ENCODE data around the gene RGL4.

The RGL4 gene

GRCh38 chr22:23652286-23652685 is 38.5 kb upstream of the RGL4 start:
- Histone ChIP-seq H3K4me2 (ENCODE audit: low read length, poor library complexity, severe bottlenecking) (no peak overlapping the region), H2AK5ac (ENCODE audit: low read length, severe bottlenecking) (no peak overlapping the region), H2BK12ac (ENCODE audit: low read length in 2 of 2) (no peak overlapping the region), H2BK5ac (ENCODE audit: low read depth, low read length, poor library complexity, severe bottlenecking) (no peak overlapping the region), H3K4me3 (ENCODE audit: insufficient read depth in 1 of 2, low read depth in 1 of 2, low read length in 2 of 2) (no peak overlapping the region), H3K23ac (ENCODE audit: low read length in 2 of 2) (no peak overlapping the region), H3K18ac (ENCODE audit: low read depth in 1 of 2, low read length in 2 of 2) (no peak overlapping the region), H3K9me3 (ENCODE audit: control insufficient read depth, low read length) (no peaks in the 10 kb centered on the region), H3K36me3 (ENCODE audit: control insufficient read depth in 1 of 2, insufficient read depth in 2 of 2, low read depth in 1 of 2, low read length in 2 of 2) (peaks cover 10 to 17% of the 10 kb centered on the region in 2 experiments), H2BK15ac (ENCODE audit: low read depth, poor library complexity, severe bottlenecking) (no peak overlapping the region), H2BK120ac (ENCODE audit: low read depth, low read length) (no peak overlapping the region), H3K27ac (ENCODE audit: low read length, poor library complexity, severe bottlenecking) (no peak overlapping the region), H3K79me1 (replicated peaks; ENCODE audit: low read length, poor library complexity, severe bottlenecking) (no peaks in the 10 kb centered on the region), H3K4me1 (ENCODE audit: control insufficient read depth, insufficient read depth, low read depth, low read length) (no peaks in the 10 kb centered on the region), H4K91ac (ENCODE audit: low read length) (no peak overlapping the region), H2AFZ (ENCODE audit: low read depth, low read length) (no peak overlapping the region), H4K8ac (ENCODE audit: low read length) (no peak overlapping the region), H3K9ac (ENCODE audit: low read length) (no peak overlapping the region), H3K27me3 (ENCODE audit: control insufficient read depth in 1 of 2, insufficient read depth in 1 of 2, low read length in 2 of 2) (no peaks in the 10 kb centered on the region), H3K14ac (ENCODE audit: low read length in 2 of 2) (no peak overlapping the region), H3K4ac (ENCODE audit: low read depth in 1 of 2, low read length in 2 of 2) (no peak overlapping the region)
- WGBS: 97% methylated on average over 7 of the region's 7 CpGs
- no peak for DNase-seq

GRCh38 chr22:23652711-23653110 is 38.1 kb upstream of the RGL4 start:
- no peak overlapping the region for H3K18ac ChIP-seq (ENCODE audit: low read depth in 1 of 2, low read length in 2 of 2)
- no peak overlapping the region for H4K8ac ChIP-seq (ENCODE audit: low read length)
- H3K4ac ChIP-seq (ENCODE audit: low read depth in 1 of 2, low read length in 2 of 2): no peak overlapping the region
- no peak overlapping the region for H3K27ac ChIP-seq (ENCODE audit: low read length, poor library complexity, severe bottlenecking)
- no peak overlapping the region for H3K23ac ChIP-seq (ENCODE audit: low read length in 2 of 2)
- no peak overlapping the region for H2AFZ ChIP-seq (ENCODE audit: low read depth, low read length)
- H3K9ac ChIP-seq (ENCODE audit: low read length): no peak overlapping the region
- H3K4me3 ChIP-seq (ENCODE audit: insufficient read depth in 1 of 2, low read depth in 1 of 2, low read length in 2 of 2): no peak overlapping the region
- H3K4me1 ChIP-seq (ENCODE audit: control insufficient read depth, insufficient read depth, low read depth, low read length): no peaks in the 10 kb centered on the region
- H4K91ac ChIP-seq (ENCODE audit: low read length): no peak overlapping the region
- no peak overlapping the region for H2BK15ac ChIP-seq (ENCODE audit: low read depth, poor library complexity, severe bottlenecking)
- no peak overlapping the region for H2BK12ac ChIP-seq (ENCODE audit: low read length in 2 of 2)
- no peaks in the 10 kb centered on the region for H3K27me3 ChIP-seq (ENCODE audit: control insufficient read depth in 1 of 2, insufficient read depth in 1 of 2, low read length in 2 of 2)
- H3K36me3 ChIP-seq (ENCODE audit: control insufficient read depth in 1 of 2, insufficient read depth in 2 of 2, low read depth in 1 of 2, low read length in 2 of 2): peaks cover 10 to 17% of the 10 kb centered on the region in 2 experiments
- H3K79me1 ChIP-seq (replicated peaks; ENCODE audit: low read length, poor library complexity, severe bottlenecking): no peaks in the 10 kb centered on the region
- H3K14ac ChIP-seq (ENCODE audit: low read length in 2 of 2): no peak overlapping the region
- 98% methylated on average over 8 of the region's 8 CpGs for WGBS
- H2BK120ac ChIP-seq (ENCODE audit: low read depth, low read length): no peak overlapping the region
- no peak for DNase-seq
- H2BK5ac ChIP-seq (ENCODE audit: low read depth, low read length, poor library complexity, severe bottlenecking): no peak overlapping the region
- no peak overlapping the region for H3K4me2 ChIP-seq (ENCODE audit: low read length, poor library complexity, severe bottlenecking)
- H2AK5ac ChIP-seq (ENCODE audit: low read length, severe bottlenecking): no peak overlapping the region
- no peaks in the 10 kb centered on the region for H3K9me3 ChIP-seq (ENCODE audit: control insufficient read depth, low read length)

- no peak for DNase-seq
- Histone ChIP-seq H3K4me1 (ENCODE audit: control insufficient read depth, insufficient read depth, low read depth, low read length) (peaks cover 2% of the 10 kb centered on the region), H3K4me2 (ENCODE audit: low read length, poor library complexity, severe bottlenecking) (no peak overlapping the region), H3K23ac (ENCODE audit: low read length in 2 of 2) (no peak overlapping the region), H2AK5ac (ENCODE audit: low read length, severe bottlenecking) (no peak overlapping the region), H2AFZ (ENCODE audit: low read depth, low read length) (no peak overlapping the region), H3K4ac (ENCODE audit: low read depth in 1 of 2, low read length in 2 of 2) (no peak overlapping the region), H3K14ac (ENCODE audit: low read length in 2 of 2) (no peak overlapping the region), H3K4me3 (ENCODE audit: insufficient read depth in 1 of 2, low read depth in 1 of 2, low read length in 2 of 2) (no peak overlapping the region), H3K27ac (ENCODE audit: low read length, poor library complexity, severe bottlenecking) (no peak overlapping the region), H2BK12ac (ENCODE audit: low read length in 2 of 2) (no peak overlapping the region), H3K27me3 (ENCODE audit: control insufficient read depth in 1 of 2, insufficient read depth in 1 of 2, low read length in 2 of 2) (no peaks in the 10 kb centered on the region), H3K79me1 (replicated peaks; ENCODE audit: low read length, poor library complexity, severe bottlenecking) (no peaks in the 10 kb centered on the region), H2BK5ac (ENCODE audit: low read depth, low read length, poor library complexity, severe bottlenecking) (no peak overlapping the region), H2BK120ac (ENCODE audit: low read depth, low read length) (no peak overlapping the region), H3K9ac (ENCODE audit: low read length) (no peak overlapping the region), H3K18ac (ENCODE audit: low read depth in 1 of 2, low read length in 2 of 2) (no peak overlapping the region), H3K9me3 (ENCODE audit: control insufficient read depth, low read length) (no peaks in the 10 kb centered on the region), H4K91ac (ENCODE audit: low read length) (no peak overlapping the region), H2BK15ac (ENCODE audit: low read depth, poor library complexity, severe bottlenecking) (no peak overlapping the region), H4K8ac (ENCODE audit: low read length) (no peak overlapping the region), H3K36me3 (ENCODE audit: control insufficient read depth in 1 of 2, insufficient read depth in 2 of 2, low read depth in 1 of 2, low read length in 2 of 2) (peaks cover 23 to 26% of the 10 kb centered on the region in 2 experiments)
- WGBS: 90% methylated on average over 6 of the region's 6 CpGs
Measured at GRCh38 chr22:23655891-23656475, 34.8 kb upstream of the RGL4 start.

GRCh38 chr22:23657727-23658126 is 33.1 kb upstream of the RGL4 start:
- Histone ChIP-seq H3K9me3 (ENCODE audit: control insufficient read depth, low read length) (no peaks in the 10 kb centered on the region), H3K27me3 (ENCODE audit: control insufficient read depth in 1 of 2, insufficient read depth in 1 of 2, low read length in 2 of 2) (no peaks in the 10 kb centered on the region), H2BK120ac (ENCODE audit: low read depth, low read length) (no peak overlapping the region), H3K23ac (ENCODE audit: low read length in 2 of 2) (no peak overlapping the region), H3K14ac (ENCODE audit: low read length in 2 of 2) (no peak overlapping the region), H3K36me3 (ENCODE audit: control insufficient read depth in 1 of 2, insufficient read depth in 2 of 2, low read depth in 1 of 2, low read length in 2 of 2) (peaks cover 20 to 21% of the 10 kb centered on the region in 2 experiments), H3K4ac (ENCODE audit: low read depth in 1 of 2, low read length in 2 of 2) (no peak overlapping the region), H3K27ac (ENCODE audit: low read length, poor library complexity, severe bottlenecking) (no peak overlapping the region), H3K4me1 (ENCODE audit: control insufficient read depth, insufficient read depth, low read depth, low read length) (peaks cover 2% of the 10 kb centered on the region), H2AFZ (ENCODE audit: low read depth, low read length) (no peak overlapping the region), H3K18ac (ENCODE audit: low read depth in 1 of 2, low read length in 2 of 2) (no peak overlapping the region), H3K9ac (ENCODE audit: low read length) (no peak overlapping the region), H2AK5ac (ENCODE audit: low read length, severe bottlenecking) (no peak overlapping the region), H2BK5ac (ENCODE audit: low read depth, low read length, poor library complexity, severe bottlenecking) (no peak overlapping the region), H2BK15ac (ENCODE audit: low read depth, poor library complexity, severe bottlenecking) (no peak overlapping the region), H2BK12ac (ENCODE audit: low read length in 2 of 2) (no peak overlapping the region), H3K4me2 (ENCODE audit: low read length, poor library complexity, severe bottlenecking) (no peak overlapping the region), H4K91ac (ENCODE audit: low read length) (no peak overlapping the region), H3K79me1 (replicated peaks; ENCODE audit: low read length, poor library complexity, severe bottlenecking) (no peaks in the 10 kb centered on the region), H3K4me3 (ENCODE audit: insufficient read depth in 1 of 2, low read depth in 1 of 2, low read length in 2 of 2) (no peak overlapping the region), H4K8ac (ENCODE audit: low read length) (no peak overlapping the region)
- no peak for DNase-seq
- WGBS: 77% methylated on average over 5 of the region's 5 CpGs

Measured in mesenchymal stem cell (in vitro differentiated cells and primary cell).